ENCODE results near the gene OR10A2.
A peak's percentile ranks its signal among the peaks of the same experiment; 100 is the strongest.
"Not testable (repeated sequence)": the region's sequence is repeated elsewhere in the genome, so short reads cannot be mapped to it uniquely, and the experiment has no call there.

The OR10A2 gene, protein sequence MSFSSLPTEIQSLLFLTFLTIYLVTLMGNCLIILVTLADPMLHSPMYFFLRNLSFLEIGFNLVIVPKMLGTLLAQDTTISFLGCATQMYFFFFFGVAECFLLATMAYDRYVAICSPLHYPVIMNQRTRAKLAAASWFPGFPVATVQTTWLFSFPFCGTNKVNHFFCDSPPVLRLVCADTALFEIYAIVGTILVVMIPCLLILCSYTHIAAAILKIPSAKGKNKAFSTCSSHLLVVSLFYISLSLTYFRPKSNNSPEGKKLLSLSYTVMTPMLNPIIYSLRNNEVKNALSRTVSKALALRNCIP

DNA sequence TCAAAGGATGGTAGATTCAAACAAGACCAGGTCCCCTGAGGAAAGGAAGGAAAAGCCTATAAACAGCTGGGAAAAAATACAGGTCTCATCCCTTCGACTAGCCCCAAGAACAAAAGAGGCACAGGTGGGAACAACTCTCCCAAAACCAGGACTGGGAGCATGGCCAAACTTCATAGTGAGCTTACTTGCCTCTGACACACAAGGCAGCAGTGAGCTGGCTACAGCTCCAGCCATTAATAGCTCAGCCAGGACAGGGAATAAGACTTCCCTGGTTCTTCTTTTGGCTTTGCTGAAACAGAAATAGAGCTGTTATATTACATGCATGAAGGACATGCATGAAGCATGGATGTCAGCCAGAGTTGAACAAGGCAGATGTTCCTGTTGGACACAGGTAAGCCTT, at the start of gene OR10A2:
TSS of gene OR10A2 (plus strand) at position 97 of the 400 bp plus-strand sequence. CDS start 6,698 bp downstream, outside the sequence.
- no peak for DNase-seq

DNA sequence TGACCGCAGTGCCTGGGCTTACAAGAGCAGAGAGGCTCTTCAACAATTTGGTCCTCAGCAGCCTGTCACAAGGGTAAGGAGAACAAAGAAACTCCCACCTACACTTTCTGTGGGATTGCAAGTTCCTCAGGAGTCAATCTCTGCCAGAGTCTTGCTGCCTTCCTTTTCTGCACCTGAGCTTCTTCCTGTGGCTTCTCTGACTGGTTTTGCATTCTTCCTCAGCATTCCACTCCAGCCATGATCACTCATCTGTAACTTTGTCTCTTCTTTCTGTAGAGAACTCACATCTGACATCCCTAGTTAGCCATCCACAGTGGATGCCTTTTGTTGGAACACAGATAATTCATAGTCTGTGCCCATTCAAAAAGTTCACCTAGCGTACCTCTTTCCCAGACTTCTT, 49.2 kb upstream of the OR10A2 start:
- DNase-seq = peak; percentile 19

GRCh38 chr11:6817694-6818093, 45.2 kb upstream of the OR10A2 start:
- no peak for DNase-seq

- DNase-seq = no peak
Observed at GRCh38 chr11:6818967-6819366, 43.9 kb upstream of the OR10A2 start.

DNA sequence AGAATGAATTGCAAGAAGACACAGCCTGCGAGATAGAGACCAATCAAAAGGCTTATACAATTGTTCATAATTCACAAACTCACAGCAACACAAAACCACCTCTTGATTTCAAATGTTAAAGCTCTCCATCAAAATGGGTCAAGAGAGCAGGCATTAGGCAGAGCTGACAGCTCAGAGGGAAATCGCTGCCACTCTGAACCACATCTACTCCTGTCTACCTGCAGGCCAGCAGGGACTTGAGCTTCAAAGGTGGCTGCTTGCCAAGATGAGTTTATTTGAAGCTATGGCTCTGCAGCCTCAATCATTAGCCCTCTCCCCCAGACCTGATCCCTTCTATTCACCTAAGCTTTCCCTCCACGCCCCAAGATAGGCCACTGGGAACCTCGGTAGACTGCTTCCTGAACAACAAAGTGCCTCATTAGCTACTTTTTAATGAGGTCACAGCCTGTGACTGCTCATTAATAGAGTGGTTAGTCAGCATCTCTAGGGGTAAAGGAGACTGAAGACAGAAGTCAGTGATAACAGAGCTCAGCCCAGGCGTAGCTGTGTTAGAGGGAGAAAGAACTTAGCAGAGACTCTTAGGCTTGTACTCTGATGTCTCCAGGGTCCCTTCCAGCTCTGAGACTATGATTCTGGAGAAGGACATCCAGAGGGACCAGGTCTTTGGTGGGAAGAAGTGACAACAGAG, 38.6 kb upstream of the OR10A2 start:
- DNase-seq = peak; percentile 32

DNA sequence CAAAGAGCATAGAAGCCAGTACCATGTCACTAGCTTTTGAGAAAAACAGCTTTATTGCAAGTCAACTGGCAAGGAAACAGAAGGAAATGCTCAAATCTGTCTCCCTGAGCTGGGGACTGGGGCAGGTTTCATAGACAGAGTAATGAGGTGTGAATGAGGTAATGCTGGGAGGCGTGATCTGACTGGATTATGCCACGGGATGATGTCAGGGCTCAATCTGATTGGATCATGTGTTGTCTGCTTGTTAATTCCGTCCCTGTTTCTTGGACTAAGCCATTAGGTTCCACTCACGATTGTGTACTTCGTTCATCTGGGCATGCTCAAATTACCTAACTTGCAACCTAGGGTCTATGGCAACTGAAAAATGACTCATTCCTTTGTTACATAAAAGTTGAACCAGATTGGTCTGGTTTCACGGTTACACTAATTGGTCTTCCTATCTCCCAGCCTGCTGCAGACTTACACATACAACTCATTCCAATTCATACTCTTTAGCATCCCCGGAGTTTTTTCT, 37.6 kb upstream of the OR10A2 start:
- DNase-seq = no peak

- DNase-seq = no peak
Observed at GRCh38 chr11:6828103-6828502, 34.8 kb upstream of the OR10A2 start.

- DNase-seq = peak; percentile 50
Observed at GRCh38 chr11:6833356-6833755, 29.5 kb upstream of the OR10A2 start.

DNA sequence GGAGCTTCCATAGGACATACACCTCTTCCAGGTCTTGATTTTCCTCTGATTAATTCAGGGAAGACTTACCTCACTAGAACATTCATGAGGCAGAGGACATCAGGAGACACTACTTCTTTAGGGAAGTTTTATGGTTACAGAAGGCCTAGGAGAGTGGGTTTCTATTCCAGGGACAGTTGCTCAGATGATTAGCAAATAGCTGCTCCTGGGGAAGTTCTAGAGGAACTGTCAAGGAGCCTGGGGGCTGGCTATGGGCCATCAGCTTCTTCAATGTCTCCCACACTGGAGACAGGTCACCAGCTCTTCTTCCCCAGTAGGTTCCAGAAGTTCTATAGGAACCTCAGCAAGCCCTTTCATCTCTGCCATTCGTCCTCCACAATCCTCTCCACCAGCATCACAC, 28.8 kb upstream of the OR10A2 start:
- DNase-seq = no peak

DNA sequence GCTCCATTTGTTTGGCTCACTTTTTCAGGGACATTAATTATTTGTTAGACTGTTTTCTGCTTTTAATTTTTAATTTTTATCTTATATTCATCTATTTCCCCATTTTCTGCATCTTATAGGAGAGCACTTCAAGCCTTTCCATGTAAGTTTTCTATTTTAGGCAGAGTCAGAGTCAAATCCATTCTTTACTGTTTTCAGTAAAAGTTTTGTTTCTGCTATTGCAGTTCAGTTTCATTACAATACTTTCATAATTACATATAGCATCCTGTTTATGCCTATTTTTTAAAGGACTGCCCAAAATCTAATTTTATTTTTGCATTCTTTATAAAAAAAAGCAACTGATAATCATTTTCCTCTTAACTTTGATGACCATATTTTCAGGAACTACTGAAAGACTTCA, 21.2 kb upstream of the OR10A2 start:
- no peak for DNase-seq

DNA sequence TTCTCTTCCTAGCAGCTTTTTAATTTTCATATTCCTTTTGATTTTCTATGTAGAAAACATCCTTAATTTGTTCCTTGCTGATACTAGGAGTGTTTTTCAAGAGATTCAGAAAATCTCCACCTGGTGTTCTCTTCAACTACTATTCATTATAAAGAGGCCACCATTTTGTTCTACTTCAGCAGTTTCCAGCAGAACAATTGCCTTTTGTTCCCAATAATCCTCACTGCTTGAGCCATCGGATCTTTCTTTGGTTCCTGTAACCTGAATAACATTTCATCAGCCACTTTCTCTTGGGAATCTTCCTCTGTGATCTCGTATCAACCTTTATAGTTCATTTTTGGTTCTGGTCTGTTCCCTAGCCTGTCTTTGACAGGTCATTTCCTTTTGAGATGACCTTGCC, 19.2 kb upstream of the OR10A2 start:
- DNase-seq = no peak

GRCh38 chr11:6844356-6844755, 18.5 kb upstream of the OR10A2 start:
- DNase-seq = no peak

GRCh38 chr11:6845383-6845782, 17.5 kb upstream of the OR10A2 start, which contains the start of gene OR10A5:
Gene OR10A5, plus strand, starts transcription at chr11:6845683. Its CDS starts 0 bp downstream, at chr11:6845683.
- DNase-seq = no peak

- DNase-seq = no peak
Observed at GRCh38 chr11:6850526-6850925, 12.3 kb upstream of the OR10A2 start.

DNA sequence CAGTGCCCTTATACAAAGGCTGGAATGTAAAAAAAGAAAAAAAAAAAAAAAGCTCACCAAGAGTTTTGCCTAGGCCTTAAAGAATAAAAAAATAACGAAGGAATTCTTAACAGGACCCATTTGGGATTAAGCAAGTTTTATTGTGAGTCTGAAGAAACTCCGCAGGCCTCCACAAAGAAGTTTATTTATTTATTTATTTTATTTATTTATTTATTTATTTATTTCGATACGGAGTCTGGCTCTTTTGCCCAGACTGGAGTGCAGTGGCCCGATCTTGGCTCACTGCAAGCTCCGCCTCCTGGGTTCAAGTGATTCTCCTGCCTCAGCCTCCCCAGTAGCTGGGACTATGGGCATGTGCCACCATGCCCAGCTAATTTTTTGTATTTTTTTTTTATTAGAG, 8.1 kb upstream of the OR10A2 start:
- not testable (repeated sequence) for DNase-seq

DNA sequence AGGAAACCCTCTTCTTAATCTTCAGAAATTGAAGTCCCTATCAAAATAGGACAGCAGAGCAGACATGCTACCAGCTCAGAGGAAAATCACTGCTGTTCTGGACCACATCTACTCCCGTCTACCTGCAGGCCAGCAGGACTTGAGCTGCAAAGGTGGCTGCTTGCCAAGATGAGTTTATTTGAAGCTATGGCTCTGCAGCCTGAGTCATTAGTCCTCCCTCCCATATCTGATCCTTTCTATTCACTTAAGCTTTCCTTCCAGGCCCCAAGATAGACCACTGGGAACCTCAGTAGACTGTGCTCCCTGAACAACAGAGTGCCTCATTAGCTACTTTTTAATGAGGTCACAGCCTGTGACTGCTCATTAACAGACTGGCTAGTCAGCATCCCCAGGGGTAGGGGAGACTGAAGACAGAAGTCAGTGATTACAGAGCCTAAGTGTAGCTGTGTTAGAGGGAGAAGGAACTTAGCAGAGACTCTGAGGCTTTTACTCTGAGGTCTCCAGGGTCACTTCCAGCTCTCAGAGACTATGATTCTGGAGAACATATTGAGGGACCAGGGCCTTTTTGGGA, 6.8 kb upstream of the OR10A2 start:
- DNase-seq = peak; percentile 55

DNA sequence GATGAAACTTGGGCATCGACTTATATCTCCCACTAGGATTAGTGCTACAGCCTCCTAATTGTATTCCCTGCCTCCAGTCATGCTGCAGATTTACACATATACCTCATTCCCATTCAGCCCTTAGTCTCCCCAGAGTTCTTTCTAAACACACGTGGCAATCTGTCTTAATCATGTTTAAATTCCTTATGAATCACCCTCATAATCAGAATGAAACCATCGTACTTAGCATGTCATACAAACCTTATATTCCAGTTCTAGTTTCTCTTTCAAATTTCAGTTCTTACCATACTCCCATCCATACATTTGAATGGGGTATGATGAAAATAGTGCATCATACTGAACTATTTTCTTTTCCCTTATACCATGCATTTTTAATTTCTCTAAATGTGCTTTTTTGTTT, 6.0 kb upstream of the OR10A2 start:
- no peak for DNase-seq

DNA sequence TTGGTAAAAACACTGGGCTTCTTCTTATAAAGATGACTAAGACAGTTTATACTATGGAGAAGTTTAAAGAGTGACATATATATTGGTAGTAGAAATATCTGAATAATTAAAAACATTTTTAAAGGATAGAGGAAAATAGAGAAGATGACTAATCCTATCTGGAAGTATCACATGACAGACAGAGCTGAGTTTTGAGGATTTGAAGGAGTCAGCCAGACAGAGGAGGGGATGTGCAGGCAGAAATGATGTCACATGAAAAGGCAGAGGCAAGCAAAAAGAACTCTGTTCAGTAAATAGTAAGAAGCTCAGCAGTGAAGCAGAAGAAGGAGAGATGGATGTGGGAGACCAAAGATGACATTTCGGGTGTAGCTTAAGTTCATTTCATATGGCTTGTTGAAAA, 1.6 kb downstream of the OR10A2 start:
- DNase-seq = no peak

DNA sequence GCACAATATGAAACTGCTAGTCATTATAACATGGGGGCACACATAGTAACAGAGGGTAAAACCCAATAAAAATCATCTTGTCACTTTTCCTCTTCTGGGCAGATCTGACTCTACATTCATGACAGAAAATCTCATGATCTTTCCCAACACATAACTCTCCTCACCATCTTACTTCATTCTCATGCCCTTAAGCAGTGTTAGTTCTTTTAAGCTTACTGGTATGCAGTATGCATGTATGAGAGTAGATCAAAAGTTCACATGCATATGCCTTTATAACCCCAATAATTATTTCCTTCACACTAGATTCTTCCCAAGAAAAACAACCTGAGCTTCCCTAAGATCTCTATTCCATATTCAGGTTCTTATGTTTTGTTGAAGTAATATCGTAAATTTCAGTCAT, 8.4 kb downstream of the OR10A2 start:
- no peak for DNase-seq

- no peak for DNase-seq
Observed at GRCh38 chr11:6875761-6876160, 12.9 kb downstream of the OR10A2 start.

GRCh38 chr11:6876325-6876724, 13.5 kb downstream of the OR10A2 start, which contains the start of gene OR10A4:
Gene OR10A4, plus strand, starts transcription at chr11:6876625. Its CDS starts 23 bp downstream, at chr11:6876648.
- DNase-seq = no peak

- DNase-seq = no peak
Observed at GRCh38 chr11:6876914-6877313, 14.1 kb downstream of the OR10A2 start.

DNA sequence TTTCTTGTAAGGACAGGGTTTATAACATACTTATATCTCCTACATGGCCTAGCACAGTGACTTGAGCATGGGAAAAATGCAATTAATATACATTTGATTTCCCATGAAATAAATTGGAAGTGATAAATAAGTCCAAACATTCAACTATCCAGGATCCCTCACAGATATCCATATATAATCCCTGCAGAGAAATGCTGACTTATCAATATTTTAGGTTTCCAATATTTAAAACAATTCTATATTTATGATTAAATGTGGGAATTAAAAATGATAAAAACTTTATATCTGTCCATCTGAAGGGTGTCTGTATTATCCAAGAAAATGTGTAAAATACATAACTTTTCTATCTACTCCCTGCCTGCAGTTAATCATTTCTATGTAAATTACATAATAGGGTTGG, 19.9 kb downstream of the OR10A2 start:
- no peak for DNase-seq

GRCh38 chr11:6887711-6888110, 24.9 kb downstream of the OR10A2 start:
- DNase-seq = not testable (repeated sequence)

Data from retina (tissue), 1 donor.